HG03196 (cell line): ENCODE measurements around the gene PTPN12.
"Not testable (repeated sequence)": the region's sequence is repeated elsewhere in the genome, so short reads cannot be mapped to it uniquely, and the experiment has no call there.

ENCODE experiments used
- ATAC-seq: cut with Tn5 transposase; IDR thresholded peaks from one replicate; pipeline ENCODE4 v1.9.1; 2021; ENCODE audit not compliant: unreplicated experiment

Gene PTPN12

GRCh38 chr7:77537136-77537777, at the start of gene PTPN12:
Gene PTPN12 (plus strand): TSS chr7:77537295. CDS start chr7:77537547, 252 bp downstream.
- peak; percentile 25 for ATAC-seq

- no peak for ATAC-seq
Observed at GRCh38 chr7:77488986-77489385, 48.1 kb upstream of the PTPN12 start.

- ATAC-seq, result no peak
Observed at GRCh38 chr7:77497079-77497478, 40.0 kb upstream of the PTPN12 start.

GRCh38 chr7:77498659-77499379, 38.3 kb upstream of the PTPN12 start:
- no peak for ATAC-seq

GRCh38 chr7:77501192-77501515, 35.9 kb upstream of the PTPN12 start:
- ATAC-seq, result no peak

- no peak for ATAC-seq
Observed at GRCh38 chr7:77504951-77505350, 32.1 kb upstream of the PTPN12 start.

GRCh38 chr7:77506899-77507298, 30.2 kb upstream of the PTPN12 start:
- ATAC-seq, result no peak

- not testable (repeated sequence) for ATAC-seq
Observed at GRCh38 chr7:77513002-77513670, 24.0 kb upstream of the PTPN12 start.

- ATAC-seq, result no peak
Observed at GRCh38 chr7:77516085-77516484, 21.0 kb upstream of the PTPN12 start.

GRCh38 chr7:77520261-77520660, 16.8 kb upstream of the PTPN12 start:
- ATAC-seq, result no peak

GRCh38 chr7:77521537-77521936, 15.6 kb upstream of the PTPN12 start:
- ATAC-seq, result not testable (repeated sequence)

- no peak for ATAC-seq
Observed at GRCh38 chr7:77524731-77525130, 12.4 kb upstream of the PTPN12 start.

GRCh38 chr7:77525231-77525630, 11.9 kb upstream of the PTPN12 start:
- no peak for ATAC-seq

- ATAC-seq, result no peak
Observed at GRCh38 chr7:77528368-77528767, 8.7 kb upstream of the PTPN12 start.

GRCh38 chr7:77529279-77529678, 7.8 kb upstream of the PTPN12 start:
- no peak for ATAC-seq

- ATAC-seq, result no peak
Observed at GRCh38 chr7:77531038-77531437, 6.1 kb upstream of the PTPN12 start.

- ATAC-seq, result no peak
Observed at GRCh38 chr7:77532247-77532646, 4.8 kb upstream of the PTPN12 start.

- ATAC-seq, result not testable (repeated sequence)
Observed at GRCh38 chr7:77532732-77533131, 4.4 kb upstream of the PTPN12 start.

GRCh38 chr7:77534046-77534445, 3.0 kb upstream of the PTPN12 start:
- ATAC-seq, result not testable (repeated sequence)

GRCh38 chr7:77536017-77536412, 1.1 kb upstream of the PTPN12 start:
- ATAC-seq, result no peak

GRCh38 chr7:77536413-77537135, 521 bp upstream of the PTPN12 start:
- peak; percentile 93 for ATAC-seq
